Ovary (tissue), 9 donors: ENCODE data around the gene MUC6. TPM values are rescaled to one million over a fixed set of nuclear protein-coding genes. Genes with fewer than 3 reads are reported as not detected.

Source experiments
- DNase-seq, 5 donors: peaks; one replicate each; pipeline ENCODE4 v3.0.0-alpha.2; 2019 to 2020
- H3K27ac ChIP-seq, 2 donors: fragments of 200-600 bp; one replicate each; pipeline versions ENCODE4 v1.5.1 to v1.8.0; 2019 to 2022
- H3K27me3 ChIP-seq: fragments of 200-600 bp; one replicate; pipeline ENCODE4 v1.8.0; 2022
- H3K36me3 ChIP-seq: fragments of 200-600 bp; sonication (generic); one replicate; pipeline ENCODE4 v1.5.1; 2019
- H3K4me1 ChIP-seq: one replicate; pipeline ENCODE4 v1.8.1; 2013; ENCODE audit warnings: mild to moderate bottlenecking, moderate library complexity; ENCODE audit not compliant: insufficient read depth
- H3K4me3 ChIP-seq: fragments of 200-600 bp; sonication (generic); one replicate; pipeline ENCODE4 v1.5.1; 2017
- H3K9me3 ChIP-seq, 2 donors: fragments of 200-600 bp in 1 of 2; sonication (generic) in 1 of 2; one replicate each; pipeline versions ENCODE4 v1.5.1 to v1.8.1; 2013 to 2019; ENCODE audit warnings: mild to moderate bottlenecking in 1 of 2, moderate library complexity in 1 of 2
- CTCF ChIP-seq, 3 donors: fragments of 450-650 bp in 2 of 3; fragments of 200-600 bp in 1 of 3; IDR thresholded peaks; one replicate each; pipeline versions ENCODE4 v1.5.1 to v1.8.0; 2016 to 2022; ENCODE audit warnings: antibody characterized with exemption in 3 of 3, mild to moderate bottlenecking in 1 of 3
- EP300 ChIP-seq: sonication (generic); formaldehyde crosslinking; IDR thresholded peaks from one replicate; pipeline ENCODE4 v1.6.1; 2017; ENCODE audit warnings: antibody characterized with exemption
- POLR2A ChIP-seq: fragments of 450-650 bp; IDR thresholded peaks from one replicate; pipeline ENCODE4 v1.6.1; 2017; ENCODE audit warnings: antibody characterized with exemption, mild to moderate bottlenecking, moderate library complexity
- WGBS, 3 donors: extraction: QIAGEN DNeasy Blood & Tissue Kit in 1 of 3; methylation state at CpG; one replicate each; pipeline versions ENCODE4 v1.1.5 to v1.1.7; 2013 to 2017; 5-methylcytosine and 5-hydroxymethylcytosine counted together
- intact Hi-C, 4 donors: fragments of 100-400 bp; cut with DNase I; formaldehyde crosslinking; loops; one replicate each; pipeline versions ENCODE4 v1.11.0 to v1.15.1; 2022 to 2023
- polyA plus RNA-seq, 2 donors: library from polyadenylated mRNA; stranded (reverse); fragments of 200-250 nt in 1 of 2; fragments of 350-450 nt in 1 of 2; fragmentation: Illumina TruSeq in 1 of 2; extraction: RNeasy Lipid Tissue Mini Kit (QIAGEN cat#74804) in 1 of 2; gene quantifications; one replicate each; pipeline ENCODE4 v1.2.3, GENCODE V29; 2013 to 2014
- total RNA-seq, 7 donors: library from RNA; depleted of rRNA in 2 of 7; stranded (reverse); fragments of >200 nt in 2 of 7; fragmentation: NEBNext Ultra II Directional in 3 of 7; extraction: Animal tissue kit (Norgen Biotek cat#: 25700) in 3 of 7; gene quantifications; one replicate each; pipeline versions ENCODE4 v1.1.0 to v1.2.4, GENCODE V29; 2016 to 2023
- donor health status: DM: no; HTN: no; CAD: no; lungs with moderate emphysema.
- donor health status: DM: no; HTN: no; CAD: no.
- donor health status: Bipolar disorder and iron deficiency.
- donor health status: DM: yes; HTN: yes; CAD: no.
- donor health status: DM: no; HTN: no; CAD: no.
- donor health status: DM: yes; HTN: yes; CAD: no.

Gene MUC6
- total and polyA plus RNA-seq, 9 donors: 0.02 to 7.2 (median 0.31) TPM; not detected in 1

DNA sequence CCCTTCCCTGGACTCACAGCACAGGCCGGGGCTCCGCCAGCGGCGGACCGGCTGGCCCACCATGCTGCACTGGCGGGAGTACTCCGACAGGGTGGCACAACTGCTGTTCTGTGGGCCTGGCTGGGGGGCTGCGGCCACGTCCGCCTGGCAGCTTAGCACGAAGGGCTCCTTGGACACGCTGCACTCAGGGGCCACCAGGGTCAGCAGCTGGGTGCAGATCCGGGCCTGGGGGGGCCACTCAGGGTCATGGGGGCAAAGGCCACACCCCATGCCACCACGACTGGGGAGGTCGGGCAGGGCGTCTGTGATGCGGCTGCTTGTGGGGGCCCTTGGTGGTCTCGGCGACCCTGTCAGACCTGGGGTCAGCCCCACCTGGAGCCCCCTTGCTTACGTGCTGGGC is 6.0 kb downstream of the MUC6 start:
- no peak overlapping the region for H3K4me3 ChIP-seq
- H3K36me3 ChIP-seq: no peaks in the 10 kb centered on the region
- H3K9me3 ChIP-seq: no peaks in the 10 kb centered on the region
- no peaks in the 10 kb centered on the region for H3K27me3 ChIP-seq
- no peak overlapping the region for H3K27ac ChIP-seq
- 52 to 58% methylated on average over 20 of the region's 20 CpGs; no CpG with 5 or more reads in 1 of the 3 donors for WGBS, 3 donors
- intact Hi-C loops: no loop called here
- DNase-seq: no peak
- H3K4me1 ChIP-seq: peaks cover 4% of the 10 kb centered on the region
- TF ChIP-seq POLR2A (no peak), EP300 (no peak), CTCF (IDR thresholded peaks at IDR 0.05) (no peak)

GRCh38 chr11:1030086-1030485 is 6.4 kb downstream of the MUC6 start:
- Histone ChIP-seq H3K9me3 (no peaks in the 10 kb centered on the region), H3K4me1 (peaks cover 4% of the 10 kb centered on the region), H3K27me3 (no peaks in the 10 kb centered on the region), H3K4me3 (no peak overlapping the region), H3K36me3 (no peaks in the 10 kb centered on the region), H3K27ac (no peak overlapping the region)
- DNase-seq: no peak
- 58 to 65% (median 62%) methylated on average over 11 to 16 of the region's 16 CpGs for WGBS, 3 donors
- no peak for TF ChIP-seq EP300
- no peak for TF ChIP-seq CTCF (IDR thresholded peaks at IDR 0.05)
- no peak for TF ChIP-seq POLR2A
- intact Hi-C loops: no loop called here

DNA sequence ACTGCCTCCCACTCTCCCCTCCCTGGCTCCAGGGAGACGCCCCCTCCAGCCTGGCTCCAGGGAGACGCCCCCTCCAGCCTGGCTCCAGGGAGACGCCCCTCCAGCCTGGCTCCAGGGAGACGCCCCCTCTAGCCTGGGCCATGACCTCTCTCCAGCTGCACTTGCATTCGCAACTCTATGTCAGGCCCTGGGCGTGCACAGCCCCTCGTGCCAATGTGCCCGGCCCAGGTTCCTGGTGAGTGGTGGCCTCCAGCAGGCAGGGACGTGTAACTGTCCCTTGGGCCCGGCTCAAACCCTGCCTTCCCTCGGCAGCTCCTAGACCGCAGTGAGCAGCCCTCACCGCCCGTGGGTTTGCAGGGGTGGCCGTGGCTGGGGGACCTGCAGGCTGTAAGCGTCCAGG is 6.9 kb downstream of the MUC6 start:
- intact Hi-C loops: no loop called here
- Histone ChIP-seq H3K27ac (no peak overlapping the region), H3K4me3 (no peak overlapping the region), H3K36me3 (no peaks in the 10 kb centered on the region), H3K27me3 (no peaks in the 10 kb centered on the region), H3K9me3 (no peaks in the 10 kb centered on the region), H3K4me1 (peaks cover 4% of the 10 kb centered on the region)
- 16 to 20% (median 18%) methylated on average over 14 to 16 of the region's 16 CpGs for WGBS, 3 donors
- TF ChIP-seq CTCF (IDR thresholded peaks at IDR 0.05) (no peak), EP300 (no peak), POLR2A (no peak)
- DNase-seq: no peak

GRCh38 chr11:1029051-1029450 is 7.5 kb downstream of the MUC6 start:
- DNase-seq: no peak
- H3K4me1 ChIP-seq: no peaks in the 10 kb centered on the region
- no peak overlapping the region for H3K4me3 ChIP-seq
- TF ChIP-seq EP300: no peak
- TF ChIP-seq CTCF (IDR thresholded peaks at IDR 0.05): no peak
- no peak for TF ChIP-seq POLR2A
- intact Hi-C loops: no loop called here
- no peak overlapping the region for H3K27ac ChIP-seq
- no peaks in the 10 kb centered on the region for H3K9me3 ChIP-seq
- H3K27me3 ChIP-seq: no peaks in the 10 kb centered on the region
- 54 to 71% (median 63%) methylated on average over 23 to 25 of the region's 25 CpGs for WGBS, 3 donors
- no peaks in the 10 kb centered on the region for H3K36me3 ChIP-seq

DNA sequence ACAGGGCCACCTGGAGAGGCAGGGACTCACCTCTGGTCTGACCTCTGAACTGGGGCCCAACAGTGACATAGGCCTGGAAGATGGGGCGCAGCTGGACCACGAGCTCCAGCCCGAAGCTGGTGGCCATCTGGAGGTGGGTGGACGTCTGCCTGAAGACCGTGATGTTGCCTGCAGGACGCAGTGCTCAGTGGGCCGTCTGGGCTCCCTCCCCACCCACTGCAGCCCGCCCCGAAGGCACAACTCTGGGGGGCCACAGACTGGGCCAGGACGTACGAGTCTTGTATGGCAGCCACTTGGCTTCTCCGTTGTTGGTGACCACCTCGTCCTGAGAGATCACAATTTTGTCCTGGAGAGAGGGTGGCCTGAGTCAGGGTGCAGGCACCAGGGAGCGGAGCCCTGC is 7.9 kb downstream of the MUC6 start:
- DNase-seq: no peak
- intact Hi-C loops: no loop called here
- Histone ChIP-seq H3K36me3 (no peaks in the 10 kb centered on the region), H3K27ac (no peak overlapping the region), H3K4me1 (no peaks in the 10 kb centered on the region), H3K9me3 (no peaks in the 10 kb centered on the region), H3K27me3 (no peaks in the 10 kb centered on the region), H3K4me3 (no peak overlapping the region)
- TF ChIP-seq EP300 (no peak), CTCF (IDR thresholded peaks at IDR 0.05) (no peak), POLR2A (no peak)
- WGBS, 3 donors: 70 to 80% (median 73%) methylated on average over 14 of the region's 14 CpGs
